ENCODE data around the gene ENTREP3.

- no peak for TF ChIP-seq CTCF (IDR thresholded peaks at IDR 0.05; ENCODE audit: extremely low read depth in 1 of 2, insufficient read depth in 1 of 2, low read depth in 1 of 2, low read length in 2 of 2)
- TF ChIP-seq JUN (IDR thresholded peaks at IDR 0.05; ENCODE audit: borderline replicate concordance, insufficient read depth, insufficient read length, low read depth), result no peak
These were observed 53.1 kb downstream of the ENTREP3 start for GRCh38 chr1:155202198-155202597.

Measured in endothelial cell of umbilical vein (primary cell).